Inferior parietal cortex (tissue), 1 donor: ENCODE data around the gene TIAM2.

Experiments
- DNase-seq: peaks from one replicate; pipeline ENCODE4 v3.0.0-alpha.2; 2016; ENCODE audit errors: extremely low spot score

Gene TIAM2

GRCh38 chr6:155287762-155288161 is 292.6 kb downstream of the TIAM2 start:
- DNase-seq = no peak

DNA sequence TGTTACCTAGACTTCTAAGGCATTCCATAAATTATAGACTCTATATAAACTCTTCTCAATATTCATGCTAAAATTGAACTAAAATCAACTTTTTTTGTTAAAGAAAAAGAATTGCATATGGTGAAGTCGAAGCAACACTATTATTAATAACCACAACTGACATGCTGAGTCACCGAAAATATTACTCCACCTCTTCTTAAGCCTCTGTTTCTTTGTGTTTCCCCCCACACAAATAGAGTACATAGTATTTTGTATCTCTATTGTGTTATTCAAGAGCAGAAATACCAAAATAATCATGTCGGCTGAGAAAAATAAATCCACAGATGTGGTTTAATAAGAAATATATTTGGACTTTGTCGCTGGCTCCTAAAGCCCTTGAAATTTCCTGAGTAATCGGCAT is 295.4 kb downstream of the TIAM2 start:
- DNase-seq = no peak

- no peak for DNase-seq
Observed at GRCh38 chr6:155291291-155291690, 296.2 kb downstream of the TIAM2 start.

DNA sequence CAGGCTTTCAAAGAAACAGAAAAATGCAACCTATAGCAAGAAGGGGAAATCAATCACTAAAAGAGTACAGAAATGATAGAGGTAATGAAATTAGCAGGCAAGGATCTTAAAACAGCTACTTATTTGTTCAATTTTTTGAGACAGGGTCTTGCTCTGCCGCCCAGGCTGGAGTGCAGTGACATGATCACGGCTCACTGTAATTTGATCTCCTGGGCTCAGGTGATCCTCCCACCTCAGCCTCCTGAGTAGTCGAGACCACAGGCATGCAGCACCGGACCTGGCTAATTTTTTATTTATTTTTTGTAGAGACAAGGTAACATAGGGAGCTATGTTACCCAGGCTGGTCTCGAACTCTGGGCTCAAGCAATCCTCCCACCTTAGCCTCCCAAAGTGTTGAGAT is 297.6 kb downstream of the TIAM2 start:
- DNase-seq = no peak

DNA sequence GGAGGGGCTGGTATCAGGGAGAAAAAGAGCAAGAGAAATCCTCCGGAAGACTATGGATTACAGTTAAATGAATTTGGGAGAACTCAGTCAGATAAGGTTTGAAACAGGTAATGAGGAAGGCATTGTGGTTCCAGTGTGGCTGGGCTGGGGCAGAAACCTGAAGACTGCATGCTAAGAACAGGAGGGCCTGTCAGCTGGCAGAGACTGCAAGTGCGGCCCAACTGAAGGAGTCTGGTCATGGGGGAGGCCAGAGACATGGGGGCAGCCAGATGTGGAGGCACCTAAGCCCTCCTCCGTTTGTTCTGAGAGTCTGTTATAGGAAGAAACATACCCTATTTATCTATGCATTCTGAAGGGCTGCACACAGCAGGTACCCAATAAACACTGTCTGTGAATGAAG is 302.6 kb downstream of the TIAM2 start:
- no peak for DNase-seq

DNA sequence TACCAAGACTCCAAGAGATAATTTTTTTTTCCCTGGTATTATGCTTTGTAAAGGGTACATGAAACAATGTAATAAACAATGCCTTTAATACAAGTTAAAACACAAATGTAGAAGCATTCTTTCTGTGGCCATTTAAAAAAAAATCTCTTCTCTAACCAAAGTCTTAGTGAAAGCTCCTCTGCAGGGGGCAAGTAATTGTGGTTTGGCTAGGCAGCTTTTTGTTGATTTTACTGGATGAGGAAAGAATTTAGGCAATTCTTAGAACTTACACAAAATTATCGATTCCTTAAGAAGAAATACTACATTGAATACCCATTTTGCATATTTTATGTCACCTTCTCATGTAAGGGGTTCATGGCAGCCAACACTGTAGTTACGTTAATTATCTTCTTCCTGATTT is 306.8 kb downstream of the TIAM2 start:
- DNase-seq = no peak

DNA sequence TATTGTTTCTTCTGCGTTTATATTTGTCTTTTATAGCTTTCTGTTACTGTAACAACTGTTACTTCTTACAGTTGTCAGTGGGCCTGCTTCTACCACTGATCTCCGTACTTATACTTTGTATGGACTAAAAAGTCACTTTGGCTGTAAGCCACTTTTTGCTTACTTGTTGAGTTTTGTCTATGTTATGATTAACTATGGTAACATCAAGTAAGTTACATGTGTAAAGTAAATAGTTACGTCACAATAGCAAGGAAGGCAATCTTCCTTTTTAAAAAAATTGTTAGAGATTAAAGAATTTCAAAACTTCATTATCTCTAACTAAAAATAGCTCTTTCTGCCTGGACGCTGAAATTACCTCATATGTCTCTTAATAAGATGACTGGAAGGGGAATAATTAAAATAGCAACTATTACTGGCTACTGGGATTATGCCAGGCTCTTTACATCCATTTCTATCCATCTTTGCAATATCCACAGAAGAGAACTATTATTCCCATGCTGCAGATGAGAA is 308.3 kb downstream of the TIAM2 start:
- DNase-seq = no peak

- DNase-seq = no peak
Observed at GRCh38 chr6:155306958-155307357, 311.8 kb downstream of the TIAM2 start.
